Liver (tissue), 9 donors: ENCODE results near the gene STK38L. TPM values are rescaled to one million over a fixed set of nuclear protein-coding genes. Genes with fewer than 3 reads are reported as not detected.

Experiments
- DNase-seq: peaks from one replicate; pipeline ENCODE4 v3.0.0-alpha.2; 2017; ENCODE audit warnings: low spot score
- H3K27ac ChIP-seq, 2 donors: one replicate each; pipeline ENCODE4 v1.7.0; 2013; ENCODE audit warnings: inconsistent platforms in 2 of 2, low read length in 2 of 2, control low read depth in 1 of 2, low read depth in 1 of 2, mild to moderate bottlenecking in 1 of 2
- H3K27me3 ChIP-seq, 4 donors: one replicate each; pipeline versions ENCODE4 v1.6.1 to v1.7.0; 2013; ENCODE audit warnings: low read length in 3 of 4, inconsistent platforms in 1 of 4, mild to moderate bottlenecking in 1 of 4, moderate library complexity in 1 of 4; ENCODE audit not compliant: control insufficient read depth in 4 of 4, insufficient read depth in 4 of 4
- H3K36me3 ChIP-seq, 4 donors: one replicate each; pipeline versions ENCODE4 v1.6.1 to v1.7.0; 2013; ENCODE audit warnings: low read length in 3 of 4, mild to moderate bottlenecking in 3 of 4, low read depth in 1 of 4, moderate library complexity in 1 of 4; ENCODE audit not compliant: control insufficient read depth in 4 of 4, insufficient read depth in 3 of 4
- H3K4me1 ChIP-seq, 4 donors: one replicate each; pipeline versions ENCODE4 v1.6.1 to v1.7.0; 2013; ENCODE audit warnings: low read length in 3 of 4, mild to moderate bottlenecking in 3 of 4, moderate library complexity in 1 of 4; ENCODE audit not compliant: control insufficient read depth in 4 of 4, insufficient read depth in 4 of 4
- H3K4me3 ChIP-seq, 3 donors: one replicate each; pipeline versions ENCODE4 v1.6.1 to v1.7.0; 2013; ENCODE audit warnings: low read length in 3 of 3, control low read depth in 1 of 3, low read depth in 1 of 3, mild to moderate bottlenecking in 1 of 3
- H3K9ac ChIP-seq, 2 donors: one replicate each; pipeline ENCODE4 v1.7.0; 2013; ENCODE audit warnings: low read length in 2 of 2, mild to moderate bottlenecking in 2 of 2, moderate library complexity in 2 of 2, control low read depth in 1 of 2, low read depth in 1 of 2
- H3K9me3 ChIP-seq, 4 donors: one replicate each; pipeline versions ENCODE4 v1.6.1 to v1.7.0; 2013; ENCODE audit warnings: low read length in 3 of 4; ENCODE audit not compliant: control insufficient read depth in 4 of 4
- ATF3 ChIP-seq: IDR thresholded peaks from 2 replicates; pipeline ENCODE4 v1.6.1; 2016; ENCODE audit warnings: antibody characterized with exemption
- EGR1 ChIP-seq, 2 donors: IDR thresholded peaks; 2 replicates each; pipeline ENCODE4 v1.6.1; 2016 to 2018; ENCODE audit warnings: antibody characterized with exemption in 2 of 2, low read depth in 2 of 2
- FOXA1 ChIP-seq: IDR thresholded peaks from 2 replicates; pipeline ENCODE4 v1.6.1; 2016; ENCODE audit warnings: antibody characterized with exemption
- FOXA2 ChIP-seq: IDR thresholded peaks from 2 replicates; pipeline ENCODE4 v1.6.1; 2016; ENCODE audit warnings: antibody characterized with exemption
- GABPA ChIP-seq, 2 donors: IDR thresholded peaks in 1 of 2; conservative IDR thresholded peaks in 1 of 2; 2 replicates each; pipeline ENCODE4 v1.6.1; 2016; ENCODE audit warnings: antibody characterized with exemption in 2 of 2, mild to moderate bottlenecking in 1 of 2, moderate library complexity in 1 of 2
- HNF4A ChIP-seq, 2 donors: conservative IDR thresholded peaks; 2 replicates each; pipeline ENCODE4 v1.6.1; 2016; ENCODE audit warnings: antibody characterized with exemption in 2 of 2, mild to moderate bottlenecking in 2 of 2
- HNF4G ChIP-seq: IDR thresholded peaks from 2 replicates; pipeline ENCODE4 v1.6.1; 2016; ENCODE audit warnings: antibody characterized with exemption
- JUND ChIP-seq, 2 donors: IDR thresholded peaks; 2 replicates each; pipeline ENCODE4 v1.6.1; 2016; ENCODE audit warnings: antibody characterized with exemption in 2 of 2
- NR2F2 ChIP-seq: IDR thresholded peaks from 2 replicates; pipeline ENCODE4 v1.6.1; 2016; ENCODE audit warnings: antibody characterized with exemption
- RAD21 ChIP-seq, 2 donors: IDR thresholded peaks; 2 replicates each; pipeline ENCODE4 v1.6.1; 2016; ENCODE audit warnings: antibody characterized with exemption in 2 of 2, mild to moderate bottlenecking in 2 of 2
- RXRA ChIP-seq, 2 donors: IDR thresholded peaks; 2 replicates each; pipeline ENCODE4 v1.6.1; 2017 to 2018; ENCODE audit warnings: antibody characterized with exemption in 2 of 2, mild to moderate bottlenecking in 1 of 2
- SP1 ChIP-seq: IDR thresholded peaks from 2 replicates; pipeline ENCODE4 v1.6.1; 2018; ENCODE audit warnings: antibody characterized with exemption, mild to moderate bottlenecking
- TAF1 ChIP-seq: conservative IDR thresholded peaks from 2 replicates; pipeline ENCODE4 v1.6.1; 2016; ENCODE audit warnings: antibody characterized with exemption, mild to moderate bottlenecking
- WGBS: extraction: QIAGEN DNeasy Blood & Tissue Kit; methylation state at CpG from one replicate; pipeline ENCODE4 v1.1.7; 2013; 5-methylcytosine and 5-hydroxymethylcytosine counted together
- polyA plus RNA-seq, 2 donors: library from polyadenylated mRNA; stranded (reverse) in 1 of 2; unstranded in 1 of 2; fragments of 200-250 nt in 1 of 2; fragments of >200 nt in 1 of 2; fragmentation: Nextera tagmentation in 1 of 2; extraction: Ambion mirVana in 1 of 2; gene quantifications; one replicate each; pipeline versions ENCODE4 v1.2.1 to v1.2.3, GENCODE V29; 2013 to 2015
- total RNA-seq, 2 donors: library from RNA; depleted of rRNA; stranded (reverse); fragments of >200 nt; gene quantifications; one replicate each; pipeline ENCODE4 v1.2.3, GENCODE V29; 2014
- TF ChIP-seq, protein P1 (sequence below): IDR thresholded peaks from 2 replicates; pipeline ENCODE4 v1.6.1; 2016; ENCODE audit warnings: antibody characterized with exemption
- TF ChIP-seq, protein P2 (sequence below): IDR thresholded peaks from 2 replicates; pipeline ENCODE4 v1.6.1; 2016; ENCODE audit warnings: antibody characterized with exemption
- donor health status: healthy.
- donor health status: healthy.
- donor health status: healthy.
- donor health status: healthy.
- donor health status: healthy.

The STK38L gene
- total and polyA plus RNA-seq, 4 donors, result 2.8 to 8.6 (median 6.6) TPM

DNA sequence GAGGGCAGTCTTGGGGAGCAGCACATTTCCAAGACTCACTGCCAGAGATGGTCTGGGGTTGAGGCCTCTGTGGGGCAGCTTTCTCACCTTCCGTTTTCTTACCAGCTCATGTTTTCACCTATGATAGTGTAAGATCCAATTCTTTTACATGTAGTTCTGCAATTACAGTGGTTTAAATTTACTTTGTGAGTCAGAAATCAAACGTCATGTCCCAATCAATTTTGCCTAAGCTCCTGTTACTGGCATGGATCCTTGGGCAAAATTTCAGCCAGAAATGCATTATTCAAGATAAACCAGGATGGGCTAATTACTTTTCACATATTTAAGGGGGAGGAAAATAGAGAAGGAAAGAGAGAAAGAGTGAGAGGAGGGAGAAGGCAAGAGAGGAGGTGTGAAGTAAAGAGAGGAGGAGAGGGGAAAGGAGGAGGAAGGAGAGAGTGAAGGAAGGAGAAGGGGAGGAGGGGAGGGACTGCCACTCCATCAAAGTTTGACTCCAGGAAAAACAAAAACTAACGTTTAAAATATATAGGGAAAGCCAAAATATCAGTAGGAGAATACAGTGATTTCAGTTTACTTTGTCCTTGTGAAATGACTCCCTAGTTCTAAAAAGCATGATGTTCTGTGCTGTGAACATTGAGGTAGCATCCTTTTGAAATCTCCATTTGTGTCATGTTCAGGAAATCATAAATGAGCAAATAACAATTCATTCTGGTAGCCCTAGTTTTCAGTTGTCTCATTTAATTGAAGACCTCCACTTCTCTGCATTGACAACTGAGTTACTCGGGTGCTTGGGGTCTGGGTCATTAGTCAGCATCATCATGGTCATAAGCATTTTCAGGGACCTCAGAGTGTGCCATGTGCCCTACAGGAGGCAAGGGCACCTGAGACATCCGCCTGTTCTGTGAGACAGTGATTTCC, 91.5 kb downstream of the STK38L start (continued):
- no peak for TF ChIP-seq RXRA (IDR thresholded peaks at IDR 0.05)
- TF ChIP-seq ATF3, result peak; percentile 61
- TF ChIP-seq FOXA1, result no peak
- TF ChIP-seq HNF4G, result no peak
- peak; percentile 72 to 80 for TF ChIP-seq JUND (IDR thresholded peaks at IDR 0.05)
- TF ChIP-seq SP1, result no peak
- TF ChIP-seq NR2F2, result no peak

DNA sequence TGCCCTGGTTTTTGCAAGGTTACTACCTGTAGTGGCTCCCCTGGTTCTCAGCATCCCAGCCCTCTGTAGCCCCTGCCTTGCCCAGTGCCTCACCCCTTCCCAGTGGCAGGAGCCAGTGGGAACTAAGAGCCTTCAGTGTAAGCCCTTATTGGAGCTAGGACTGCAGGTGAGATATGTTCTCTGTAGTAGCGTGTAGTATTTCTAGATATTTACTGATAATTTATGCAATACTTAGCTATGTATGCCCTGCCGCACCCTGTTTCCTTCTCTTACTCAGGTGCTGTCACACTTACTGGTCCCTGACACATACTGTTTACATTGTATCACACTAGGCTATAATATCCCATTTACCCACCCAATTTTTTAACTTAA, 92.2 kb downstream of the STK38L start:
- peak overlapping the region; percentile 84 to 87 for H3K27ac ChIP-seq
- TF ChIP-seq SP1 (no peak), GABPA (IDR thresholded peaks at IDR 0.05 in 1 of 2, conservative IDR thresholded peaks at IDR 0.05 in 1 of 2) (no peak), TAF1 (no peak), EGR1 (IDR thresholded peaks at IDR 0.05; ENCODE audit: low read depth in 2 of 2) (no peak), FOXA1 (no peak), RAD21 (IDR thresholded peaks at IDR 0.05) (no peak), RXRA (IDR thresholded peaks at IDR 0.05) (no peak), ATF3 (no peak)
- TF ChIP-seq, protein P1, sequence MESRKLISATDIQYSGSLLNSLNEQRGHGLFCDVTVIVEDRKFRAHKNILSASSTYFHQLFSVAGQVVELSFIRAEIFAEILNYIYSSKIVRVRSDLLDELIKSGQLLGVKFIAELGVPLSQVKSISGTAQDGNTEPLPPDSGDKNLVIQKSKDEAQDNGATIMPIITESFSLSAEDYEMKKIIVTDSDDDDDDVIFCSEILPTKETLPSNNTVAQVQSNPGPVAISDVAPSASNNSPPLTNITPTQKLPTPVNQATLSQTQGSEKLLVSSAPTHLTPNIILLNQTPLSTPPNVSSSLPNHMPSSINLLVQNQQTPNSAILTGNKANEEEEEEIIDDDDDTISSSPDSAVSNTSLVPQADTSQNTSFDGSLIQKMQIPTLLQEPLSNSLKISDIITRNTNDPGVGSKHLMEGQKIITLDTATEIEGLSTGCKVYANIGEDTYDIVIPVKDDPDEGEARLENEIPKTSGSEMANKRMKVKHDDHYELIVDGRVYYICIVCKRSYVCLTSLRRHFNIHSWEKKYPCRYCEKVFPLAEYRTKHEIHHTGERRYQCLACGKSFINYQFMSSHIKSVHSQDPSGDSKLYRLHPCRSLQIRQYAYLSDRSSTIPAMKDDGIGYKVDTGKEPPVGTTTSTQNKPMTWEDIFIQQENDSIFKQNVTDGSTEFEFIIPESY, result no peak
- TF ChIP-seq, protein P2, sequence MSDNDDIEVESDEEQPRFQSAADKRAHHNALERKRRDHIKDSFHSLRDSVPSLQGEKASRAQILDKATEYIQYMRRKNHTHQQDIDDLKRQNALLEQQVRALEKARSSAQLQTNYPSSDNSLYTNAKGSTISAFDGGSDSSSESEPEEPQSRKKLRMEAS, result no peak
- H3K27me3 ChIP-seq, result no peaks in the 10 kb centered on the region
- WGBS, result 94% methylated on average over 2 of the region's 2 CpGs
- no peak overlapping the region for H3K9ac ChIP-seq
- H3K4me1 ChIP-seq, result peaks cover 3 to 47% (median 28%) of the 10 kb centered on the region in 4 donors
- no peaks in the 10 kb centered on the region for H3K9me3 ChIP-seq
- H3K36me3 ChIP-seq, result no peaks in the 10 kb centered on the region
- H3K4me3 ChIP-seq, result no peak overlapping the region
- no peak for DNase-seq

DNA sequence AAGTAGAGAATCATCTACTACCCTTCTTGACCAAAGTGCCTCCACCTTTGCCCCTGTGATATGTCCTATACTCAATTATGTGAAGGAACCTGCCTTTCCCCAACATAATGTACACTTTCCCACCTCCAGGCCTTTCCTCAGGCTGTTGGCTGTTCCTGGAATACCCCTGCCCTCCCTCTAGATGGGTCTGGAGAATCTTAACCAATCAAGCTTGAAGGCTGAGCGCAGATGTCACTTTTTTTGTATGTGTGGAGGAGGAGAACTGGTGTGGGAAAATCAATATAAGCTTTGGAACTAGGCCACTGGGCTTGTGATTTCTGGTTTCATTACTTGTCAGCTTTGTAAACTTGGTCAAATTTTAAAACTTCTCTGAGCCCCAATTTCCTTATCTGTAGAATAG, 93.3 kb downstream of the STK38L start:
- no peak for DNase-seq
- 49% methylated on average over 1 of the region's 1 CpG for WGBS
- TF ChIP-seq FOXA2 (no peak), RXRA (IDR thresholded peaks at IDR 0.05) (peak in 1 of 2 donors; percentile 25), HNF4A (conservative IDR thresholded peaks at IDR 0.05) (peak in 1 of 2 donors; percentile 42)
- H3K4me1 ChIP-seq, result peaks cover 3 to 44% (median 25%) of the 10 kb centered on the region in 4 donors
- no peaks in the 10 kb centered on the region for H3K27me3 ChIP-seq
- H3K27ac ChIP-seq, result peak overlapping the region; percentile 5 to 76
- H3K9ac ChIP-seq, result no peak overlapping the region
- H3K36me3 ChIP-seq, result no peaks in the 10 kb centered on the region
- no peaks in the 10 kb centered on the region for H3K9me3 ChIP-seq
- no peak overlapping the region for H3K4me3 ChIP-seq
